Upper lobe of left lung (tissue), 6 donors: ENCODE data around the gene SEC61A1. TPM values are rescaled to one million over a fixed set of nuclear protein-coding genes. Genes with fewer than 3 reads are reported as not detected.

Source experiments
- ATAC-seq, 2 donors: fragments of 200-7000 bp; cut with Tn5 transposase; one replicate each; pipeline ENCODE4 v1.9.1; 2022; ENCODE audit warnings: mild to moderate bottlenecking in 2 of 2, moderate library complexity in 2 of 2; ENCODE audit not compliant: low FRiP score in 2 of 2
- DNase-seq, 2 donors: peaks; one replicate each; pipeline ENCODE4 v3.0.0-alpha.2; 2019 to 2020
- H3K27ac ChIP-seq, 4 donors: fragments of 200-600 bp; sonication (generic); one replicate each; pipeline ENCODE4 v1.5.1; 2016 to 2019
- H3K27me3 ChIP-seq, 4 donors: fragments of 200-600 bp; sonication (generic); one replicate each; pipeline ENCODE4 v1.5.1; 2017 to 2019
- H3K36me3 ChIP-seq, 4 donors: fragments of 200-600 bp; sonication (generic); one replicate each; pipeline ENCODE4 v1.5.1; 2016 to 2019
- H3K4me1 ChIP-seq, 4 donors: fragments of 200-600 bp; sonication (generic); one replicate each; pipeline ENCODE4 v1.5.1; 2018 to 2019
- H3K4me3 ChIP-seq, 4 donors: fragments of 200-600 bp; sonication (generic); one replicate each; pipeline ENCODE4 v1.5.1; 2017 to 2019; ENCODE audit warnings: mild to moderate bottlenecking in 2 of 4, moderate library complexity in 1 of 4
- H3K9me3 ChIP-seq, 4 donors: fragments of 200-600 bp; sonication (generic); one replicate each; pipeline ENCODE4 v1.5.1; 2018 to 2019
- EP300 ChIP-seq, 4 donors: sonication (generic); formaldehyde crosslinking; IDR thresholded peaks; one replicate each; pipeline ENCODE4 v1.5.1; 2017; ENCODE audit warnings: antibody characterized with exemption in 4 of 4, control low read depth in 2 of 4
- POLR2A ChIP-seq, 4 donors: fragments of 450-650 bp; IDR thresholded peaks; one replicate each; pipeline ENCODE4 v1.5.1; 2016 to 2017; ENCODE audit warnings: antibody characterized with exemption in 4 of 4, mild to moderate bottlenecking in 2 of 4
- POLR2AphosphoS5 ChIP-seq, 2 donors: sonication (generic); formaldehyde crosslinking; IDR thresholded peaks; one replicate each; pipeline ENCODE4 v1.5.1; 2017; ENCODE audit warnings: antibody characterized with exemption in 2 of 2
- WGBS, 2 donors: methylation state at CpG; one replicate each; pipeline ENCODE4 v1.1.5; 2017 to 2018; 5-methylcytosine and 5-hydroxymethylcytosine counted together
- small RNA-seq, 4 donors: library from RNA; depleted of rRNA; stranded (forward); fragments of <200 nt; gene quantifications; one replicate each; pipeline ENCODE3, GENCODE V24; 2016
- total RNA-seq, 6 donors: library from RNA; depleted of rRNA in 4 of 6; stranded (reverse); fragments of >200 nt in 4 of 6; gene quantifications; one replicate each; pipeline versions ENCODE4 v1.1.0 to v1.2.1, GENCODE V29; 2016 to 2021
- TF ChIP-seq, protein P1 (sequence below), 6 experiments: fragments of 450-650 bp in 4 of 6; fragments of 200-600 bp in 2 of 6; sonication (generic) in 2 of 6; IDR thresholded peaks; one replicate each; pipeline ENCODE4 v1.5.1; 2016 to 2019; ENCODE audit warnings: antibody characterized with exemption in 6 of 6
- donor health status: DM: no; HTN: no; CAD: no; lungs with moderate emphysema.
- donor health status: DM: no; HTN: yes; CAD: no; lungs with severe emphysema.

The SEC61A1 gene
- total RNA-seq, 6 donors from 2014 or later = 80.7 to 193 (median 164) TPM

DNA sequence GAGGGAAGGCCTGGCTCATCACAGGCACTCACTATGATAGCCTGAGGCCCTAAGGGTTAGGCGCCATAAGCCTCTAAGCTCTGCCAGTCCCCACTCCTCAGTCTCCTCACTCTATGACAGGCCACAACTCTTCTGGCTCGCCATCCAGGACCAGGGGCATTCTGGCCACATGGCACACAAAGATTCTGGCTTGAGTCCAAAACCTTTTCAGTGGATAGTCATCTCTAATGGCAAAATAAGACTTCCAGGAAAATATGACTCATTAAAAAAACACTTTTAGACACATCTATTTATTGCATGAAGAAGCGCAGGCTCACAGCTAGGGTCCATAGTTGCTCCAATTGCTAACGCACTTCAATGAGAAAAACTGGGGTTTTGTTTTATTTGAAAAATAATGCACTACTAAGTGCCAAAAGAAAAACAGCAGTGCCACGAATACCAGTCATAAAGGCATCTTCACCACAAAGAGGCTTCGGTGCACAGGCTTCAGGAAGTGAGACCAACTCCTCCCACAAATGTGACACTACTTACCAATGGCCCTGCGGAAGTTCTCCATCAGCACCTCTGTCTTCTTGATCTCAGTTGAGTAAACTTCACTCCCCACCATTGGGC is 60.2 kb downstream of the SEC61A1 start:
- Histone ChIP-seq H3K27ac (peak overlapping the region in 1 of 4 donors; percentile 36), H3K4me3 (no peak overlapping the region), H3K4me1 (peaks cover 0 to 4% (median 2%) of the 10 kb centered on the region in 4 donors), H3K9me3 (no peaks in the 10 kb centered on the region), H3K36me3 (peaks cover 4 to 39% (median 9%) of the 10 kb centered on the region in 4 donors), H3K27me3 (no peaks in the 10 kb centered on the region)
- TF ChIP-seq EP300 (IDR thresholded peaks at IDR 0.05) (no peak), POLR2AphosphoS5 (IDR thresholded peaks at IDR 0.05) (no peak), POLR2A (IDR thresholded peaks at IDR 0.05) (no peak)
- TF ChIP-seq, protein P1, sequence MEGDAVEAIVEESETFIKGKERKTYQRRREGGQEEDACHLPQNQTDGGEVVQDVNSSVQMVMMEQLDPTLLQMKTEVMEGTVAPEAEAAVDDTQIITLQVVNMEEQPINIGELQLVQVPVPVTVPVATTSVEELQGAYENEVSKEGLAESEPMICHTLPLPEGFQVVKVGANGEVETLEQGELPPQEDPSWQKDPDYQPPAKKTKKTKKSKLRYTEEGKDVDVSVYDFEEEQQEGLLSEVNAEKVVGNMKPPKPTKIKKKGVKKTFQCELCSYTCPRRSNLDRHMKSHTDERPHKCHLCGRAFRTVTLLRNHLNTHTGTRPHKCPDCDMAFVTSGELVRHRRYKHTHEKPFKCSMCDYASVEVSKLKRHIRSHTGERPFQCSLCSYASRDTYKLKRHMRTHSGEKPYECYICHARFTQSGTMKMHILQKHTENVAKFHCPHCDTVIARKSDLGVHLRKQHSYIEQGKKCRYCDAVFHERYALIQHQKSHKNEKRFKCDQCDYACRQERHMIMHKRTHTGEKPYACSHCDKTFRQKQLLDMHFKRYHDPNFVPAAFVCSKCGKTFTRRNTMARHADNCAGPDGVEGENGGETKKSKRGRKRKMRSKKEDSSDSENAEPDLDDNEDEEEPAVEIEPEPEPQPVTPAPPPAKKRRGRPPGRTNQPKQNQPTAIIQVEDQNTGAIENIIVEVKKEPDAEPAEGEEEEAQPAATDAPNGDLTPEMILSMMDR (IDR thresholded peaks at IDR 0.05) = no peak
- 80% methylated on average over 6 to 7 of the region's 7 CpGs for WGBS, 2 donors
- DNase-seq (no peak), ATAC-seq (no peak)

DNA sequence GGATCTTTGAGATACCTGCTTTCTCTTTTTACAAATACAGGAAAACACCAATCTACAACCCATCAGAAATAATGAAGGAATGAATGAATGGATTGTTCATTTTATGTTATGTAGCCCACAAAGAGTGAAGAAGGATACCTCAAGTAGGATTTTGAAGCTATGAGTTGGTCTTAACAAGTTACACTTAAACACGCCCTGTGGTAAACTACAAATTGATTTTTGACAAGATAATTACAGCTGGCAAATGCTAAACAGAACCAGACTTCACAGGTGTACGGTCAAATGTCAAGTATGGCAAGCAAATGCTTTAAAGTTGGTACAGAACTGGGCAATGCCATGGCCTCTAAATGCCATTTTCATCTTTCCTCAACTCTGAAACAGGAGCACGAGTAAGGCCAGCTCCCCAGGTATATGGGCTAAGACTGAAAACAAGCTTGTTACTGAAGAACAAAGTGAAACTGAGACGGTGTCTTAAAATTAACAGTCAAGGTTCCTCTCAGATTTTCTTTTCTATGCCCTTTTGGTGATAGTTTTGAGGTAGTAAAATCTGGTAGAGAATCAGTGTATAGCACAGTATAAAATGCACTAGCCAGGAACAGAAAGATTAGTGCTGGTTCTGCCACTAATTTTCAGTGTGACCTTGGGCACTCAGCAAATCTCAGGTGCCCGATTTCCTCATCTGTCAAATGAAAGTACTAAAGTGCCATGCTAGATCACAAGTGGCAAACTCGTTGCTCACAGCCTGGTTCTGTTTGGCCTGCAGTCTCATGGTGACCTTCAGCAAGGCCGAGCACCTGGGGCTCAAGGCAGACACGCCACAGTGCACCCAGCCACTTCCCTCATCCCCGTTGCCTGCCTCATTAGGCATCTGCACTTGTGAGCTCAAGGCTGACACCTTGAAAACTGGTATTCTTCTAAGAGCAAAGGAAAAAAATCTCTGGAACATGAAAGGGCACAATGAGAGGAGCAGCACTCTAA is 61.9 kb downstream of the SEC61A1 start:
- ATAC-seq = no peak
- Histone ChIP-seq H3K27ac (no peak overlapping the region), H3K4me1 (no peaks in the 10 kb centered on the region), H3K27me3 (no peaks in the 10 kb centered on the region), H3K36me3 (peaks cover 4 to 52% (median 9%) of the 10 kb centered on the region in 4 donors), H3K9me3 (no peaks in the 10 kb centered on the region), H3K4me3 (no peak overlapping the region)
- no peak for TF ChIP-seq POLR2A (IDR thresholded peaks at IDR 0.05)
- TF ChIP-seq, protein P1 (IDR thresholded peaks at IDR 0.05) = no peak
- no peak for TF ChIP-seq POLR2AphosphoS5 (IDR thresholded peaks at IDR 0.05)
- no peak for TF ChIP-seq EP300 (IDR thresholded peaks at IDR 0.05)
- WGBS, 2 donors = 85 to 88% methylated on average over 9 of the region's 9 CpGs
- DNase-seq = no peak

Small RNA genes lying within 50 kb of the gene (small RNA-seq; reads per million reads assigned to genes)
- gene RNU2-37P = 0 to 0.59 (median 0.23) reads per million in 4 donors

Other genes starting within 250 kb of the SEC61A1 start
- gene MGLL, start 229.9 kb upstream of the SEC61A1 start, total RNA-seq = 100 to 1,000 TPM; 128 to 253 (median 190) TPM
- gene KBTBD12, start 137.2 kb upstream of the SEC61A1 start, total RNA-seq = 1 to 10 TPM in 2 of 6 donors, under 1 TPM in 4; 0.37 to 2.1 (median 0.71) TPM
- 10 to 100 TPM; 16.0 to 26.9 (median 21.8) TPM for gene RUVBL1, start 71.4 kb downstream of the SEC61A1 start, total RNA-seq
- gene EEFSEC, start 101.0 kb downstream of the SEC61A1 start, total RNA-seq = 10 to 100 TPM; 14.9 to 38.8 (median 17.9) TPM